ENCODE results near the gene KIN. TPM values are rescaled to one million over a fixed set of nuclear protein-coding genes. Genes with fewer than 3 reads are reported as not detected.

The KIN gene
- total and polyA plus RNA-seq, 2 experiments from 2014 or later, result 8.5 to 31.7 TPM

- ATAC-seq (no peak), DNase-seq (ENCODE audit: low spot score) (no peak)
- H3K27me3 ChIP-seq (ENCODE audit: insufficient read depth), result no peaks in the 10 kb centered on the region
- no peaks in the 10 kb centered on the region for H3F3A ChIP-seq (replicated peaks; ENCODE audit: low read depth)
- no peaks in the 10 kb centered on the region for H3K9me2 ChIP-seq (ENCODE audit: insufficient read depth)
- H3K27me3 Mint-ChIP-seq (ENCODE audit: insufficient read depth, low read depth, poor library complexity), result peaks cover 1% of the 10 kb centered on the region
- peaks cover 39% of the 10 kb centered on the region for H3K36me3 ChIP-seq (ENCODE audit: insufficient read depth)
- H3K79me2 ChIP-seq (replicated peaks; ENCODE audit: insufficient read depth), result no peaks in the 10 kb centered on the region
- peaks cover 70% of the 10 kb centered on the region for H3K36me3 Mint-ChIP-seq (ENCODE audit: low read depth)
- H2AFZ ChIP-seq, result no peak overlapping the region
- no peak overlapping the region for H3K4me3 ChIP-seq
- no peak overlapping the region for H3K27ac Mint-ChIP-seq
- no peak overlapping the region for H3K27ac ChIP-seq (ENCODE audit: low read depth)
- H4K20me1 ChIP-seq (replicated peaks; ENCODE audit: insufficient read depth), result no peaks in the 10 kb centered on the region; the same call in 1 of the 2 replicates
- H3K4me2 ChIP-seq, result no peak overlapping the region
- no peak overlapping the region for H3K4me3 Mint-ChIP-seq
- H3K4me1 Mint-ChIP-seq, result no peaks in the 10 kb centered on the region
- no peaks in the 10 kb centered on the region for H3K9me3 Mint-ChIP-seq
- TF ChIP-seq ZNF331 (CRISPR knock-in tag; IDR thresholded peaks at IDR 0.05; ENCODE audit: low read depth) (no peak), ETS1 (IDR thresholded peaks at IDR 0.05) (no peak), NANOG (IDR thresholded peaks at IDR 0.05; ENCODE audit: borderline replicate concordance) (no peak), POLR2AphosphoS5 (IDR thresholded peaks at IDR 0.05; ENCODE audit: low read depth) (no peak), ZNF114 (CRISPR knock-in tag; IDR thresholded peaks at IDR 0.05) (no peak), EZH2phosphoT487 (IDR thresholded peaks at IDR 0.05; ENCODE audit: unreplicated experiment) (no peak), EZH2 (IDR thresholded peaks at IDR 0.05; ENCODE audit: low read depth, unreplicated experiment) (no peak), JUNB (IDR thresholded peaks at IDR 0.05; ENCODE audit: unreplicated experiment) (no peak), STAT1 (IDR thresholded peaks at IDR 0.05; ENCODE audit: unreplicated experiment) (no peak), ZNF462 (CRISPR knock-in tag; IDR thresholded peaks at IDR 0.05) (no peak), REST (IDR thresholded peaks at IDR 0.05; ENCODE audit: unreplicated experiment) (no peak), CTCF (conservative IDR thresholded peaks at IDR 0.05; ENCODE audit: low read depth in 2 of 2) (no peak), CREB1 (CRISPR knock-in tag; IDR thresholded peaks at IDR 0.05; ENCODE audit: low read depth) (no peak)
- no peaks in the 10 kb centered on the region for H3K4me1 ChIP-seq (ENCODE audit: insufficient read depth)
These were observed 21.6 kb downstream of the KIN start for GRCh38 chr10:7766241-7766640.

Data from GM23338 (cell line).